Non-pigmented ciliary epithelial cell (primary cell): ENCODE measurements around the gene APOL1.

Experiments used
- DNase-seq: peaks from one replicate; pipeline ENCODE4 v3.0.0-alpha.2; 2010; ENCODE audit warnings: low read depth

The APOL1 gene

DNA sequence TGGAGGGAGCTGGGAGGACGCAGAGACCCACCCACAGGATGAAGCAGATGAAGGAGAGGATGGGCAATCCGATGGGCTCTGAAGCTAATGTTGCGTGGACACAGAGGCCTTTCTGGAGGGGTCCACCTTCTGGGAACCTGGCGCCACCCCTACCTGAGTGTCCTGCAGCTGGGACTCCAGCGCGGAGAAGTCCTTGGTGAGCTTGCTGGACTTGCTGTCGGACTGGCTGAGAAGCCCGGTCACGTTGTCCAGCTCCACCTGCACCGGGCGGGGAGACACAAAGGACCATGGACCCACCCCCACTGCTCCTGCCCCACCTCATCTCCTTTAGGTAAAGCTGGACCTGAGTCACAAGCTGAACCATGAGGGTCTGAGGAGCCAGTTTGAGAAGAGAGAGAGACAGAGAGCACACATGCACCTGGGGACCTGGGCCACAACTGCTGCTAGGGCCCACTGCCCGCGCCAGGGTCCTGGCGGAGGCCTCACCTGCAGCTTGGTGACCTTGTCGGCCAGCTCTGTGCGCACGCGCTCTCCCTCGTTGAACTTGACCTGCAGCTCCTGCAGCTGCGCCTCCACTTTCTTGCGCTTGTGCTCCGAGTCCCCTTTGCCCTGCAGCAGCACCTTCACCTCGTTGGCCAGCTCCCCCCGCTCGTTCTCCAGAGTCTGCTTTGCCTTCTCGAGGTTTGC lies 40.8 kb downstream of the APOL1 start:
- no peak for DNase-seq

DNA sequence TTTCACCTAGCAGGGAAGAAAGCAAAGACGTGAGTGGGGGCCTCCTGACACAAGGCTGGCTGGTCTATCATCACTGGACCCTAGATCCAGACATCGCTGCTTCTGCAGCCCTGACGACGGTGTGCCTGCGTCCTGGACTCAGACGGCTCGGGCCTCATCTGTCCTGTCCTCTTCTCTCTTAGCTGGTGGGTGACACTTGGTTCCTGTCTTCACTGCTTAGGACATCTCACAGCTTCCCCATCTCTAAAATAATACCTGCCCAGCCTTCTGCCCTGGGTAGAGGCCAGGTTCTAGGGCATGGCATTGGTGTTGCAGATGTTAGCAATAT lies 41.3 kb downstream of the APOL1 start:
- DNase-seq, result no peak

DNA sequence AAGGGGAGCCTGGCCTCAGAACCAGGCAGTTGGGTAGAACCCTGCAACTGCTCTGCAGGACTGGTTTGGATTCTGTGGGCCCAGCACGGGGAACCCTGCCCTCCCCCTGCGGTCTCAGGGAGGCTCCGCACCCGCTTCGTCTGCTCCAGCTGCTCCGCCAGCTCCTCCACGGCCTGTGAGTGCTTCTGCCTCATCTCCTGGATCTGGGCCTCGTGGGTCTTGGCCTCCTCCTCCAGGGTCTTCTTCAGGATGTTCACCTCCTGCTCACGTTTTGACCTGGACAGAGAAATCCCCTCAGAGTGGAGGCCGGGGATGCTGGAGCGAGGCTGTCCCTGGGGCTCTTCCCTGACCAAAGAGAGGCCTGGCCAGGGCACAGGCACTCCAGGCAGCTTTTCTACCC lies 41.9 kb downstream of the APOL1 start:
- DNase-seq, result no peak

DNA sequence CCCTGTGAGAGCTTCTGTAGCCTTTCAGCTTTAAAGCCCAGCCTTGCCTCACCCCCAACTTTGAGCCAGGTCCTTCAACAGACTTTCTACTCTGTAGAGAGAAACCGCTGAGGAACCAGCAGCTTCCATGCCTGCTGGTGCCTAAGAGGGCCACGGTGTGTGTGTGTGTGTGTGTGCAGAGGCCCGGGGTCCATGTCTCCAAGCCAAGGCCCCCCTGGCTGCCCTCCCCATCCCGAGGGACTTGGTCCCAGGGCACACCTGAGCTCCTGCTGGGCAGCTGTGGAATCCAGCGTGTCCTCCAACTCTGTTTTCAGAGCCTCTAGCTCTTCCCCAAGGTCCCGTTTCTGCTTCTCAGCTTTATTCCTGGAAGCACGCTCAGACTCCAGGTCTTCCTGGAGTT lies 42.3 kb downstream of the APOL1 start:
- DNase-seq, result no peak

DNA sequence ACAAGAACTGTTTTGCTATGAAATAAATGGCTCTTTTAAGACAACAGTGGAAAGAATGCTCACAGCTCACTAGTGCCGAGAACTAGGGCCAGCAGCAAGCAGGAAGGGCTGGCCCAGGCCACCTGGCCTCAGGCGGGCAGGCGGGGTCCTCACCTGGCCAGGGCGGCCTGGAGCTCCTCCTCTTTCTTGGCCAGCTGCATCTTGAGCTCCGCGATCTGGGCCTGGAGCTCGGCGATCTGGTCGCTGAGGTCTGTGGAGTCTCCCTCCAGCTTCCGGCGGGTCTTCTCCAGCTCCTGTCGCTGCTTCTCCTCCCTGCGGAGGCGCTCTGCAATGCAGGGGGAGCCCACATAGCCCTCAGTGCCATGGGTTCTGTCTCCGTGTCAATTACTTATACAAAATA lies 43.8 kb downstream of the APOL1 start:
- no peak for DNase-seq

DNA sequence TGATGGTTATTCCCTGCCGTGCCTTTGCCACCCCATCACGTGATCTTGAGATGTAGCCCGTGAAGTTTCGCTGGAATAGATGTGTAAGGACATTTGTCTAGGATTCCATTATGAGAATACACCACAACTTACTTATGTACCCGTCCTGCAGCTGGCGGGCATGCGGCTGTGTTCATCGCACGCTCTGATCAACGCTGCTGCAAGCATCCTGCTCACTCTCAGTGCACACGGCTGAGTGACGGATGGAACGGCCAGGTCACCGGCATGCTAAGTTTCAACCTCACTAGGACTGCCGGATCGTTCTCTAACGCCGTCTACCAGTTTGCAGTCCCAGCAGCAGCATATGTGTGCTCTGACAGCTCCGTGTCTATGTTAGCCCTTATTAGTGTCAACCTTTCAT lies 44.6 kb downstream of the APOL1 start:
- no peak for DNase-seq

DNA sequence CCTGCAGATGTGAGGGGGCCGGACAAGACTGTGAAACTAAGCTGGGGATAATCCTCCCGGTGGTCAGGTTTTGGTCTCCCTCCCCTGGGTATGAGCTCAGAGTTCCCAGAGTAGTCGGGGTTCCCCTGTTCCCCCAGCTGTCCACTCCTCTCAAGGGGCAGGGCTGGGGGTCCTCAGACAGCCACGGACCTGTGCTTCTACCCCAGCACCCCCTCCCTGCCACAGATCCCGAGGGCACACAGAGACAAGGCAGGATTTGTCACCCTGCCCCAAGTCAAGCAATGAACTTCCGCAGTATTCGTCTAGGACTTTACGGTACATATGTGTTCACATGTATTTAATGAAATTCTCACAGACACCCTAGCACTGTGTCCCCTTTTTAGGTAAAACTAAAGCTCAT lies 45.2 kb downstream of the APOL1 start:
- no peak for DNase-seq

DNA sequence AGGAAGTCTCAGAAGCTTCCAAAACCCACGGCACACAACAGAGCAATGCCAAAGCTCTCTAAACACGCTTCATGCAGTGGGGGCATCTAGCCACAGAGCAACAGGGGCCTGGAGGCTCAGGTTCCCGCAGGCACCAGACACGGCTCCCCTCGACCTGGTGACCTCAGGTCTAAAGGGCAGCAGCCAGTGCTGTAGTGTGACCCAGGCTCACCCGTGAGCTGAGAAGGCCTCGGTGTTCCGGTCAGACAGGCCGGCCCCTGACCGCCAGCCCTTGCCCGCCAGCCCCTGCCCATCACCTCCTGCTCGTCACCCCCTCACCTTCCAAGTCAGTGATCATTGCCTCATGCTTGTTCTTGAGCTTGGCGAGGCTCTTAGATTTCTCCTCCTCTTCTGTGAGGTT lies 45.7 kb downstream of the APOL1 start:
- DNase-seq, result no peak

DNA sequence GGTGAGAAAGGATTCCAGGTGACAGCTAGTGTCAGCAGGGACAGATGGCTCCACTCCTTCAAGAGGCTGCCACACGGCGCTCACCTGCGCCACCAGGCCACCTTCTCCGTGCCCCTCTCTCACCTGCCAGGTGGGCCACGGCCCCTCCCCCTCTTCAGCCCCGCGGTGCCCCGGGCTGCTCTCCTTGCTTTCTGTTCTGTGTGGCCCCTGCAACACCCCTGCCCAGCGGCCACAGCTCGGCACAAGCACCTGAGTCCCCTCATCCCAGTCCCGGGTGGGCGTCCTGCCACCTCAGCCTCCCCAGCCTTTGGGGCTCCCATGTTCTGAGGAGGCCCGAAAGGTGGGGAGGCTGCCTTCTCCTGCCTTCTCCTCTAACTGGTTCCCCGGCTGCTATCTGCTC lies 46.4 kb downstream of the APOL1 start:
- no peak for DNase-seq

DNA sequence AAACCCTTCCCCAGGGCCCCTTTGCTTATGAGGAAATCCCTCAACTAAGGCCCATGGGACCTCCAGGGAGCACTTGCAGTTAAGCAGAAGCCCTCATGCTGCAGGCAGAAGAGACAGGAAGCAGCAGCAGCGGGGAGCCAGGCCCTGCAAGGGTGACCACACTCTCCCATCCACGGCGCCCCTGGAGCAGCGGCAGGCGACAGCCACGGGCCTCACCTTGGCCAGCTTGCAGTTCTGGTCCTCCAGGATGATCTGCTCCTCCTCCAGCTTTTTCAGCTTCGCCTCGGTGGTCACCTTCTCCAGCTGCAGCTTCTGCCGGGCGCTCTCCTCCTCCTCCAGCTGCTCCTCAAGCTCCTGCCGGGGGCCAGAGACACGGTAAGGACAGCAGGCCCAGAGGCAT lies 47.0 kb downstream of the APOL1 start:
- DNase-seq, result no peak

DNA sequence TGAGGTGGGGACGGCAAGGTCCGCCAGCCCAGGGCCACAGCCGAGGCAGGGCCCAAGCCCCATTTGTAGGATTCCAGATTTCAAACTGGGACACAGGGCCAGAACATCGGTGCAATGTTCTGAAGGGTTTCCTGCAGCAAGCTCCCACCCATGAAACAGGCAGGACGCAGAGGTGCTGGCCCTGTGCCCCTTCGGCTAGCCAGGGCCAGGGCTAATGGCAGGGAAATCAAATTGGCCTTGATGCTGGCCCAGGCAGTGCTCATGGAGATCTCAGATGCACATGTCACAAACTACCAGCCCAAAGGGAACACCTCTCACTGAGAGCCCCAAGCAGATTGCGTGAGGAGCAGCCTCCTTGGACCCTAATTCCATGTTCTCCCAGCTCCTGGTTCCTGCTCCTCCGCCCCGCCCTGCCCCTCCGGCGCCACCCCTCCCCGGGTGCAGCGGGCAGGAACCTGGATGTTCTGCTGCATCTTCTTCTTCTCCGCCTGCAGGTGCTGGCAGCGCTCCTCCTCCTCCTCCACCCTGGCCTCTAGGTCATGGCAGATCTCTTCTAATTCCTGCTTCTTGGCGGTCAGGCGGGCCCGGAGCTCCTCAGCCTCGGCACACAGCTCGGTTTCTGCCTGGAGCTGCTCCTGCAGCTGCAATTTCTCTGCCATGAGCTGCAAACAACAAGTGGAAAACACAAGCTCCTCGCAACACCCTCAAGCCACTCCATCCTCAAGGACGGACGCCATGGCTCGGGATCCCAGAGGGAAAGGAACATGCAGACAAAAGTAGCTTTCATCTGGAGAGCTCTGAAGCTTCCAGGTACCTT lies 47.7 kb downstream of the APOL1 start:
- no peak for DNase-seq

DNA sequence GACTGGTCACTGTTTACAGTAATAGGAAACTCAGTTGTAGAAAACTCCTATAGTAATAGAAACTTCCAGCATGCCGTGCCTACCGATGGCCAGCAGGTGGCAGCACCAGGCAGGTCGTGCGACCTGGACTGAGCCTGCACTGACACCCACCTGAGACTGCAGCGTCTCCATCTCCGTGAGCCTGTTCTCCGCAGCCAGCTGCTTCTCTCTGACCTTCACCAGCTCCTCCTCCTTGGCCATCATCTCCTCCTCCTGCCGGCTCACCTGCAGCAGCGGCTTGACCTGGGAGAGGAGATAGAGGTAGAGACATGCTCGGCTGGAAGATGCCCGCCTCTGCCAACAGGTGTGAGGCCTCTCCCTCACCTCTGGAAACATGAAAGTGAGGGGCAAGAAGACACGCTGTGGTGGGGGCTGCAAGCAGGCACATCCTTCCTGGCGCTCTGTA lies 48.5 kb downstream of the APOL1 start:
- no peak for DNase-seq

DNA sequence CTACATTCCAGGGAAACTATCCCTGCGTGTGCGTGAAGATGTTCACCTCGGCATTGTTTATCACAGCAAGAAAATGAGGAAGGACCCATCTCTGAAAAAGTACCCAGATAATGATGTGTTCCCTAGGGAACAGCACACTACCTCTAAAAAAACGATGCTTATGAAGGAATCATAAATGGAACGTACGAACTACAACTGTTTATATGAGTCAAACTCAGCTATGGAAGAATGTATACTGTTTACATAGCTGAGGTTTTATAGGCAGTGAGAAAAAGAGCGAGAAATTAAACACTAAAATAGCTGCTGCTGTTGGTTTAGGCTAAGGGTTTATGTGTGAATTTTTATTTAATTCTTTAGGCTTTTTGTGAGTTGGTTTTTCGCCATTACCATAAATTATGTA lies 48.9 kb downstream of the APOL1 start:
- DNase-seq, result no peak

DNA sequence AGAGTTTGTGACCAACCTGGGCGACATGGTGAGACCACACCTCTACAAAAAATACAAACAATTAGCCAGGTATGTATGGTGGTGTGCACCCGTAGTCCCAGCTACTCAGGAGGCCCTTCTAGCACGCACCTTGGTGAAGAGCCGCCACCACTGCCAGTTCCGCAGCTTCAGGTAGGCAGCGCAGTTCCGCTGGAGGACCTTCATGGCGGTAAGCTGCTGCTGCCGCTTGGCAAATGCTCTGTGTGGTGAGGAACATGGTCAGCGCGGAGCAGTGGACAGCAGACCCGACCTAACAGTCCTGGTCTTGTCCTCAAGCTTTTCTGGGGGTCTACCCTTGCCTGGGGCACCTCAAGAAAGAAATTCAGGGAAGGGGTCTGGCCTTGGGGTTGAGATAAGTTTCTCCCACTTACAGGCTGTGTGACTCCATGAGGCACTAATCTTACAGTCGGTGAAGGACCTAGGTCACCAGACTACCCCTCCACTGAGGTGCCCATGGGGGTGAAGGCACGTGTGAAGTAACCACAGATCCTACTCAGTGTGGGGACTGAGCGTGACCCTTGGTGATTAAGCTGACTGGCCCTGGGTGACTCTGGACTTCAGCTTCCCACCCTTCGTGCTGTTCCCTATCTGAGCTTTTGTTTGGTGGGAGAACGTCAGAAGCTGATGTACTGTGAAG lies 49.6 kb downstream of the APOL1 start:
- DNase-seq, result no peak

DNA sequence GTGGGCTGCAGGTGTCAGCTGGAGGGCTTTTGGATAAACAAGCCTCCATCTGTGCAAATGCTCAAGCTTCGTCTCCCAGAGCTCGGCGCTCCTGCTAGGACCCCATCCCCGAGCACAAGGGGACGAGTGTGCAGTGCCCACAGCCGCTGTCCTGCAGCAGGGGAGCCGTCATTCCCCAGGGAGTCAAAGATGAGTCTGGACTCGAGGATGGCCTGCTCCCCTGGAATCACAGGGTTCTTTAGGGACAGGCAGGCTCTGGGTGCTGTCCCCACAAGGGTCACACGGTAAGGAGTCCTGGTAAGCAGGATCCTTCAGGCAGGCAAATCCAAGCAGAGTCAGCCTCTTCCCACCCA lies 50.2 kb downstream of the APOL1 start:
- DNase-seq, result no peak

DNA sequence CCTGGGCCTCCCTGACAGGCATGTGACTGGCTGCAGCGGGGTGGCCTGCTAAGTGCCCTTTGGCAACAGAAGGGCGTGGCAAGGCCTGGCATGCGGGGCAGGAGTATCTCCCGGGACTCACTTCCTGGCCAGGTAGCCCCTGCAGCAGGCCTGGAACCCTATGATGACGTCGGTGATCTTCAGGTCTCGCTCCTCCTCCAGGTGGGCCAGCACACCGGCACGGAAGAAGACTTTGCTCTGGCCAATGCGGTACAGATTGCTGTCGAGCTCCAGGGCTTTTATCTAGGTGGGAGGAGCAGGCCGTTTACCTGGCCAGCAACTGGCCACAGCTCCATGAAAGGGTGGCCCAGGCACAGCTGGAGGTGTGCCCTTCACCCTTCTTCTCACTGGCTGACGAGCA lies 50.9 kb downstream of the APOL1 start:
- no peak for DNase-seq

DNA sequence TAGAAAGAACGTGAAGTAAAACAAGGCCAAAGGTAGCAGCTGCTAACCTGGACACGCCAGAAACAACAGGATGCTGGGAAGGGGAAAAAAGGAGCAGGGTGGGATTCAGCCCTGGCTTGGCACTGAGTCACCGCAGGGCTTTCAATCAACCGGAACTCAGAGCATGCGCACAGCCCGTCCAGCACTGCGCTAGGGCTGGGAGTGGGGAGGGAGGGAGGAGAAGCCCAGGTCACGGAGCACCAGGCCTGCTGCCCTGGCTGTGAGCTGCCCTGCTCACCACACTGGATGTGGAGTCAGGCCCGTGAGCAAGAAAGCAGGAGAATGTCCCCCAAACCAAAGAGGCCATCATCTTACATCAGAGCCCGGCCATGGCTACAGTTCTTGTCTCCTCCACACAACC lies 51.5 kb downstream of the APOL1 start:
- no peak for DNase-seq

DNA sequence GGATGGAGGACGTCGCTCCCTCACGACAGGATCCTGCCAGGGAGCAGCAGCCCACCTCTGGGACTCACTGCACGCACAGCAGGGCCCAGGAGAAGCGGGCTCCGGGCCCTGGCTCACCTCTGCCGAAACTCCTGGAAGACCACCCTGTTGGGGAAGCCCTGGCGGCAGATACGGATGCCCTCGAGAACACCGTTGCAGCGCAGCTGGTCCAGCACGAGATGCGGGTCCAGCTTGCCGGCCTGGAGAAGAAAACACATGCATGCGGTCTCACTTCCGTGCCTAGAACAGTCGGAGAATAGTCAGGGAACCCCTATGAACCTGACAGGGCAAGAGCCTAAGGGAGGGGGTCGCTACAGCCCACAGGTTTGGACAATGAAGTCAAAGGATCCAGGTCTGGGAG lies 52.9 kb downstream of the APOL1 start:
- DNase-seq, result no peak

DNA sequence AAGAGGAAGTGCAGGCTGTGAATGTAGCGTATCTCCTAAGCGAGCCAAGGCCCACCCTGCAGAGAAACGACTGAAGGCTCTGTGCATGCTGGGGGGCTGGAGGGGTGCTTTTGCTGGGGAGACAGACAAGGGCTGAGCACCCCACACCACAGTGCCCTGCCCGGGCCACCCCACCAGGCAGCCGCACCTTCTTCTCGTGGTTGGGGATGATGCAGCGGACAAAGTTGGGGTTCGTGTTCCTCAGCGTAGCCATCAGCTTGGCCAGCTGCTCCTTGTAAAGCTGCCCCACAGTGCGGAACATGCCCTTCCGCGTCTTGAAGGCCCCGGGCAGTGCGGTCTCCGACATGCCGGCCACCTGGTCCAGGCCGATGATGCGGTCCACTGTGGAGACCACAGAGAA lies 53.3 kb downstream of the APOL1 start:
- DNase-seq, result no peak

DNA sequence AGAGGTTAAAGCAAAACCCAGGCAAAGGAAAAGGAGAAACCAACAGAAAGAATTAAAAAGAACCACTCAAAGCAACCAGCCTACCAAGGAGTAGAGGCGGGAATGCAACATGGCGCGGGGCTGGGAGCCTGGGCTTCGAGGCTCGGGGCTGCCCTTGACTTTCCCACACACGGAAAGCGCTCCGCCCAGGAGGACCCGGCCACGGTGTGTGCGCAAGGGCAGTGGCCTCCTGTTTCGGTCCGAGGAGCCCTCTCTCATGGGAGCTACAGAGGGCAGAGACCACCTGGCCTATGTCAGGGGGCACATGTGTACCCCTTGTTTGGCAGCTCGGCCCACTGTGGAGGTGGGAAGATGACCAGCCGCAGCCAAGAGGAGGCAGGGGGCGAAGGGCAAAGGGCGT lies 55.9 kb downstream of the APOL1 start:
- no peak for DNase-seq

DNA sequence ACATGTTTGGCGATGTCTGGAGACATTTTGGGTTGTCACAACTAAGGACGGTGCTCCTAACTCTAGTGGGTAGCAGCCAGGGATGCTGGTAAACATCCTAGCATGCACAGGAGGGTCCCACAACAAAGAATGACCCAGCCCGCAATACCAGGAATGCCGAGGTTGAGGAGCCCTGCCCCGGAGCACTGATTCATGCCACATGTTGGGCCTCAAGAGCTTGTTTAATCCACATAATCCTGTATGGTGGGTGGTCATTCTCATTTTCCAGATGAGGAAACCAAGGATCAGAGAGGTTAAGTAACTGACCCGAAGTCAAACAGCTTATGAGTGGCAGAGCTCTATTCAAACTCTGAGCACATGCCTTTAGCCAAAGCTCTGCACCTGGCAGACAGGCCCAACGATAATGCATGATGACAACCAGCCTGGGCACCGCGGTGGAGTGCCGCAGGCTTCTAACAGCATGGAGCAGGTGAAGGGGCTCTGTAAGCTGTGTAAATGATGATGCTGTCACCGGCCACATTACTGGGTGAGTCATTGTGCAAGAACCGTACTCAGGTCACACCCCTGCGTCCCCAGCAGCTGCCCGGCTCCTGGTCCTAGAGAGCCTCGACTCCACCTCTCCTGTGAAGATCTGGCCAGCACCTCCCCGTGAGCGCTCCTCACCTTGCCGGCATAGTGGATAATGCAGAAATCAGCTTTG lies 58.6 kb downstream of the APOL1 start:
- no peak for DNase-seq

DNA sequence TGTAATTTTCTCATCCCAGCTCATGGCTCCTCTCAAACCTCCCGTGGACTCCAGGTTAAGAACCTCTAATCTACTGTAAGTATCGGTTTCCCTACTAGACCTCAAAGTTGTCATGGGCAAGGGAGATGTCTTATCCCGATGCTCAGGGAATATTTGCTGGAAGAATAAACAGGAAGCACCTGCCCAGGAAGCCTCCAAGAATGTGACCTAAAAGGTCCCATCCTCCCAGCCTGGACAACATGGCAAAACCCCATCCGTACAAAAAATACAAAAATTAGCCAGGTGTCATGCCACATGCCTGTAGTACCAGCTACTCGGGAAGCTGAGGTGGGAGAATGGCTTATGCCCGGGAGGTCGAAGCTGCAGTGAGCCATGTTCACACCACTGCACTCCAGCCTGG lies 62.4 kb downstream of the APOL1 start:
- DNase-seq, result no peak

DNA sequence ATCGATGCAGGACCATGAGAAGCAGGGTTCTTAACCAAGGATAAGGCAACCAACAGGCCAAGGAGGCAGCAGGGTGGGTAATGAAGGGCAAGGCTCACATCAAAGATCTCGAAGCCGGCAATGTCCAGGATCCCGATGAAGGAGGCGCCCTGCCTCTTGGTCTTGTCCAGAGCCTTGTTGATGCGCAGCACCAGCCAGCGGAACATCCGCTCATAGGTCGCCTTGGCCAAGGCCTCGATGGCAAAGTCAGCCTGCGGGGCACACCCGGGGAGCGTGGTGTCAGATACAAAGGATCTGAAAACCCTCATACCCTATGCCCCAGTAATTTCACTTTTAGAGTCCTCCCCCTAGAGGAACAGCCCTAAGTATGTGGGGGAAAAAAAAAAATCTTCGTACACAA lies 63.5 kb downstream of the APOL1 start:
- no peak for DNase-seq
